Measurements from ENCODE around the gene TEX48.

The TEX48 gene

GRCh38 chr9:114693248-114693855, 11.4 kb upstream of the TEX48 start:
- no peak for DNase-seq

GRCh38 chr9:114691956-114692295, 9.9 kb upstream of the TEX48 start:
- no peak for DNase-seq

GRCh38 chr9:114691046-114691955, 9.3 kb upstream of the TEX48 start:
- DNase-seq, result no peak

GRCh38 chr9:114690308-114690707, 8.3 kb upstream of the TEX48 start:
- DNase-seq, result no peak

- no peak for DNase-seq
Measured at GRCh38 chr9:114689813-114690212, 7.8 kb upstream of the TEX48 start.

GRCh38 chr9:114688909-114689610, 7.1 kb upstream of the TEX48 start:
- DNase-seq, result no peak

GRCh38 chr9:114688379-114688778, 6.4 kb upstream of the TEX48 start:
- no peak for DNase-seq

GRCh38 chr9:114687034-114687433, 5.0 kb upstream of the TEX48 start:
- DNase-seq, result no peak

- DNase-seq, result no peak
Measured at GRCh38 chr9:114685951-114686350, 4.0 kb upstream of the TEX48 start.

- DNase-seq, result no peak
Measured at GRCh38 chr9:114684036-114684435, 2.0 kb upstream of the TEX48 start.

GRCh38 chr9:114682846-114683245, 854 bp upstream of the TEX48 start:
- no peak for DNase-seq

- no peak for DNase-seq
Measured at GRCh38 chr9:114680259-114681001, 1.6 kb downstream of the TEX48 start.

GRCh38 chr9:114678795-114679194, 3.2 kb downstream of the TEX48 start:
- no peak for DNase-seq

GRCh38 chr9:114678130-114678529, 3.9 kb downstream of the TEX48 start:
- no peak for DNase-seq

- no peak for DNase-seq
Measured at GRCh38 chr9:114677418-114677817, 4.6 kb downstream of the TEX48 start.

GRCh38 chr9:114676901-114677300, 5.1 kb downstream of the TEX48 start:
- no peak for DNase-seq

- DNase-seq, result no peak
Measured at GRCh38 chr9:114674798-114675540, 7.0 kb downstream of the TEX48 start.

GRCh38 chr9:114674076-114674797, 7.8 kb downstream of the TEX48 start:
- no peak for DNase-seq

GRCh38 chr9:114671605-114672004, 10.4 kb downstream of the TEX48 start:
- no peak for DNase-seq

- DNase-seq, result no peak
Measured at GRCh38 chr9:114669961-114670360, 12.0 kb downstream of the TEX48 start.

- no peak for DNase-seq
Measured at GRCh38 chr9:114668146-114668545, 13.8 kb downstream of the TEX48 start.

GRCh38 chr9:114666851-114667250, 15.1 kb downstream of the TEX48 start:
- no peak for DNase-seq

All from NCI-H1694 treated with DMSO at 0.1 percent for 48 hours (cell line).